ENCODE measurements around the gene ACOX2.

GRCh38 chr3:58534592-58535494 is 2.1 kb downstream of the ACOX2 start:
- no peak for TF ChIP-seq EZH2 (IDR thresholded peaks at IDR 0.05; ENCODE audit: borderline replicate concordance, low read depth, low read length, severe bottlenecking)
- TF ChIP-seq CTCF (IDR thresholded peaks at IDR 0.05; ENCODE audit: borderline replicate concordance, extremely low read depth, low read length, poor library complexity, severe bottlenecking), result no peak

Measured in DND-41 (cell line).